Measurements from ENCODE around the gene RAP2A.

Gene RAP2A

GRCh38 chr13:97433727-97434396 lies at the start of gene RAP2A:
RAP2A (plus strand) TSS chr13:97434169; CDS start chr13:97434471, 302 bp downstream.
- peak; percentile 89 for DNase-seq (ENCODE audit: low spot score)
- H3K27ac ChIP-seq: peak within 1 kb of the TSS; percentile 87 to 97
- peak within 1 kb of the TSS; percentile 97 for H3K4me3 ChIP-seq
- TF ChIP-seq, protein P1, sequence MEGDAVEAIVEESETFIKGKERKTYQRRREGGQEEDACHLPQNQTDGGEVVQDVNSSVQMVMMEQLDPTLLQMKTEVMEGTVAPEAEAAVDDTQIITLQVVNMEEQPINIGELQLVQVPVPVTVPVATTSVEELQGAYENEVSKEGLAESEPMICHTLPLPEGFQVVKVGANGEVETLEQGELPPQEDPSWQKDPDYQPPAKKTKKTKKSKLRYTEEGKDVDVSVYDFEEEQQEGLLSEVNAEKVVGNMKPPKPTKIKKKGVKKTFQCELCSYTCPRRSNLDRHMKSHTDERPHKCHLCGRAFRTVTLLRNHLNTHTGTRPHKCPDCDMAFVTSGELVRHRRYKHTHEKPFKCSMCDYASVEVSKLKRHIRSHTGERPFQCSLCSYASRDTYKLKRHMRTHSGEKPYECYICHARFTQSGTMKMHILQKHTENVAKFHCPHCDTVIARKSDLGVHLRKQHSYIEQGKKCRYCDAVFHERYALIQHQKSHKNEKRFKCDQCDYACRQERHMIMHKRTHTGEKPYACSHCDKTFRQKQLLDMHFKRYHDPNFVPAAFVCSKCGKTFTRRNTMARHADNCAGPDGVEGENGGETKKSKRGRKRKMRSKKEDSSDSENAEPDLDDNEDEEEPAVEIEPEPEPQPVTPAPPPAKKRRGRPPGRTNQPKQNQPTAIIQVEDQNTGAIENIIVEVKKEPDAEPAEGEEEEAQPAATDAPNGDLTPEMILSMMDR (IDR thresholded peaks at IDR 0.05): no peak

DNA sequence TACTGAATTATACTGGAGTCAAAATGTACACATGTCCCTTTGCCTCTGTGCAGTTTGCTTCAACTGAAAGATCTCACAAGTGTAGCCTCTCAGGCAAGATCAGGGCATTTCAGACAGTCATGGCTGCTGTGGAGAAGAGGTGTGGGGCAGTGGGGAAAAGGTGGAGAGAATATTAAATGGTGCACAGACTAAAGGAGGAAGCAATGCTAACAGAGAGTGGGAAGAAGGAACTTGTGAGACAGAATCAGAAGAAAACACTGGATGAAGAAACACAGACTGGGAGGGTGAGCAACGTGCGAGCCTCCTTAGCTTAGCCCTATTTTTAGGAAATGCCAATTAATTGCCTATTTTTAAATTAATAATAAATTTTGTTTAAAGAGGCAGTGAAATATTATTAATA lies 49.6 kb upstream of the RAP2A start:
- TF ChIP-seq, protein P1 (IDR thresholded peaks at IDR 0.05): no peak
- H3K4me3 ChIP-seq: no peak overlapping the region
- no peak overlapping the region for H3K27ac ChIP-seq
- DNase-seq (ENCODE audit: low spot score): no peak

DNA sequence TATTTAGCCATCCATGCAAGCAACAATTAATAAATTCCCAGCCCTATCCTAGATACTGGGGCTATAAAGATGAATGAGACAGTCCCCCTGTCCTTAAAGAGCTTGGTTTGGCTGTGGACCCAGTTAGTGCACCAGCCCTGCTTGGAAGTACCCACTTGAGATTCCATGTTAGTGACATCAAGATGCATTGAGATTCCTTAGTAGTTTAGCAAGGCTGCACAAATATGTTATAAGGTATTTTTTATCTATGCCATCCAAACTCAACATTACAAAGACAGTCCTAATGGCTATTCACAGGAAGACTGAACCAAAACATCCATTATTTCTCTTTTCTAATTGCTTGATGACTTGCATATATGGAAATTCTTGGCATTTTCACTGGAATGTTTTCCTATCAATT lies 48.8 kb upstream of the RAP2A start:
- no peak overlapping the region for H3K4me3 ChIP-seq
- H3K27ac ChIP-seq: no peak overlapping the region
- DNase-seq (ENCODE audit: low spot score): no peak
- TF ChIP-seq, protein P1 (IDR thresholded peaks at IDR 0.05): no peak

- DNase-seq (ENCODE audit: low spot score): no peak
- H3K4me3 ChIP-seq: no peak overlapping the region
- TF ChIP-seq, protein P1 (IDR thresholded peaks at IDR 0.05): no peak
- peak overlapping the region in 1 of 2 donors; percentile 67 for H3K27ac ChIP-seq
Measured at GRCh38 chr13:97385854-97386253, 48.1 kb upstream of the RAP2A start.

GRCh38 chr13:97386801-97387484 lies 47.0 kb upstream of the RAP2A start:
- Histone ChIP-seq H3K27ac (peak overlapping the region in 1 of 2 donors; percentile 67), H3K4me3 (no peak overlapping the region)
- TF ChIP-seq, protein P1 (IDR thresholded peaks at IDR 0.05): no peak
- no peak for DNase-seq (ENCODE audit: low spot score)

DNA sequence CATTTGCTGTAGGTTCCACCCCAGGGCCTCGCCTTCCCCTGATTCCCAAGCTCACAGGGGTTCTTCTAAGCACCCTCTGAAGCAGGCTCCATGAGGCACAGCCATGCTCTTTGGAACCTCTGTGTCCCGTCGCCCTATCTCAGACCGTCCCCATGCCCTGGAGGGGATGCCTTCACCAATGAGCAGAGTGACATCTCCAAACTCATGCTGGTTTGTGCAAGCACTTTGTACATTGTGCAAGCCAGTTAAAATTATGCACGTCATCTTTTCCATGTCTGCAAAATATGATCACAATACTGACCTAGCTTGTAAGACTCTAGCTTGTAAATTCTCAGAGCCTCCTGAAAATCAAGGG lies 46.5 kb upstream of the RAP2A start:
- TF ChIP-seq, protein P1 (IDR thresholded peaks at IDR 0.05): no peak
- Histone ChIP-seq H3K4me3 (no peak overlapping the region), H3K27ac (peak overlapping the region in 1 of 2 donors; percentile 67)
- DNase-seq (ENCODE audit: low spot score): no peak

GRCh38 chr13:97387890-97388289 lies 46.1 kb upstream of the RAP2A start:
- Histone ChIP-seq H3K27ac (peak overlapping the region in 1 of 2 donors; percentile 67), H3K4me3 (no peak overlapping the region)
- DNase-seq (ENCODE audit: low spot score): no peak
- TF ChIP-seq, protein P1 (IDR thresholded peaks at IDR 0.05): no peak

All from coronary artery (tissue), 2 donors.